EL (cell line): Measurements from ENCODE around the gene PAN3.
A peak's percentile ranks its signal among the peaks of the same experiment; 100 is the strongest.

ENCODE experiments used
- DNase-seq: peaks from one replicate; pipeline ENCODE4 v3.0.0-alpha.2; 2016

PAN3 gene

GRCh38 chr13:28229522-28230411 is 91.4 kb downstream of the PAN3 start:
- no peak for DNase-seq

- DNase-seq = no peak
Measured at GRCh38 chr13:28231642-28232041, 93.3 kb downstream of the PAN3 start.

GRCh38 chr13:28237944-28238343 is 99.6 kb downstream of the PAN3 start:
- DNase-seq = no peak

DNA sequence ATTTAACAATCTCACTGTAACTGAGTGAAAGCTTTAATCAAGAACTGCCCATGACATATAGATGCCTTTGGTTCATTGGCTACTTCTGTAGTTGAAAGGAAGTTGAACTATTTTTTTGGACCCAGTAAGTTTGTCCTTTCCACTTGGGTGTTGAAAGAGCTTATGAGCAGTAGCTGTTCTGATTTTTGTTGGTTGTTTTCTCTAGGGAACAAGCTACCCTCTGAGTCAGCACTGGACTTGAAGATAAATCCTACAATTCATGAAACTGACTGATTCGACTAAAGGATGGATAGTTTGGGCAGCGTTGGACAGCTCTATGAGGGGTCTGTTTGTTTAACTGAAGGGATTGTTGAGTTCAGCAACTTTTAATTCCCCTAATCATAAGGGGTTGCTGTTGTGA is 101.0 kb downstream of the PAN3 start:
- no peak for DNase-seq

GRCh38 chr13:28245465-28245864 is 107.1 kb downstream of the PAN3 start:
- no peak for DNase-seq

- DNase-seq = peak; percentile 9
Measured at GRCh38 chr13:28246891-28247290, 108.5 kb downstream of the PAN3 start.

DNA sequence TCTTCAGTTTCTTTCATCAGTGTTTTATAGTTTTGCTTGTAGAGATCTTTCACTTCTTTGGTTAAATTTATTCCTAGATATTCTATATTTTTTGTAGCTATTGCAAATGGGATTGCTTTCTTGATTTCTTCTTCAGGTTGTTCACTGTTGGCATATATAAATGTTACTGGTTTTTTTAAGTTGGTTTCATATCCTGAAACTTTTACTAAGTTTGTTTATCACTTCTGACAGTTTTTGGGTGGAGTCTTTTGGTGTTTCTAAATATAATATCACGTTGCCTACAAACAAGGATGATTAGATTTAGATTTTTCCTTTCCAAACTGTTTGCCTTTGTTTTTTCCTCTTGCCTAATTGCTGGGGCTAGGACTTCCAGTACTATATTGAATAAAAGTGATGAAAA is 109.7 kb downstream of the PAN3 start:
- no peak for DNase-seq

DNA sequence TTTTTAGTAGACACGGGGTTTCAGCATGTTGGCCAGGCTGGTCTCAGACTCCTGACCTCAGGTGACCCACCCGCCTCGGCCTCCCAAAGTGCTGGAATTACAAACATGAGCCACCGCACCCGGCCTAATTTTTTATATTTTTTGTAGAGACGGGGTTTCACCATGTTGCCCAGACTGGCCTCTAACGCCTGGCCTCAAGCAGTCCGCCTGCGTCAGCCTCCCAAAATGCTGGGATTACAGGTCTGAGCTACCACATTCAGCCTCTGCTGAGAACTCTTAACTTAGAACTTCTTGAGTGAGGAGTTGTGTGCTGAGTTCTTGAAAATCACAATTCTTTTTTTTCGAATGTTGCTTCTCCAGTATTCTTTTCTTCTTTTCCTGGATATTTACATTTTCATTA is 112.2 kb downstream of the PAN3 start:
- no peak for DNase-seq

- no peak for DNase-seq
Measured at GRCh38 chr13:28251466-28251865, 113.1 kb downstream of the PAN3 start.

DNA sequence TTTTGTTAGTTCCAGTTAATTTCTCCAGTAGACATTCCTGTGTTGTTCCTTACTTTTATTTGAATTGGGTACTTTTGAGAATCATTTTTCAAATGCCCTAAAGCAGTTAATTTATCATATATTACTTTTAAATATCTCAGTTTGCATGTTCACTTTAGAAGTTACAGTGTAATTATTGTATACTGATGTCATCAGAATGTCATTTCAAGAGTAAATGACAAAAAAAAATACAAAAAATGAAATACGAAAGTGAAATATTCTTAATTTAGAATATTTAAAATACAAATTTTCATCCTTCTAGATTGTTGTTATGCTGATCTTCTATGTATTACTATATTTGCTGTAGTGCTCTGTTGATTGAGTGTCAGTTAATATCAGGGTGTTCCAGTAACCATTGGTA is 114.2 kb downstream of the PAN3 start:
- no peak for DNase-seq

GRCh38 chr13:28257305-28257704 is 119.0 kb downstream of the PAN3 start:
- no peak for DNase-seq

- DNase-seq = no peak
Measured at GRCh38 chr13:28258417-28258816, 120.1 kb downstream of the PAN3 start.

GRCh38 chr13:28267497-28267896 is 129.2 kb downstream of the PAN3 start:
- no peak for DNase-seq

DNA sequence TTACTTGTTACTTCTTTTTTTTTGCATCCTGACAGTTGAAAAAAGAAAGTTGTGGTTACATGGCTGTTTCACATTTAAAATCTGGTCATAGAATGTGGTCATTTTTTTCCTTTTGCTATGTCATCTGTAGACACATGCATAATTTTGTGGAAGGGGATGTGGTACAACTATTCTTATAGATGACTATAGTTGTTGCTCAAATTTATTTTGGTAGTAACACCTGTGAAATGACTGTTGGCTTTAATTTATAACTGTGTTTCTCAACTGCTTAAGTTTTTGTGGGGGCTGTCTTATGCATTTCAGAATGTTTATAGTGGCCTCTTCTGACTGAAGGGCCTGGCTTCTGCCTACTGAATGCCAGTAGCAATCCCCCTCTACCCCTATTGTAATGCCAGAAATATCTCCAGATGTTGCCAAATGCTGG is 130.5 kb downstream of the PAN3 start:
- no peak for DNase-seq

GRCh38 chr13:28271056-28271840 is 132.9 kb downstream of the PAN3 start:
- no peak for DNase-seq

- no peak for DNase-seq
Measured at GRCh38 chr13:28273919-28274318, 135.6 kb downstream of the PAN3 start.

- DNase-seq = no peak
Measured at GRCh38 chr13:28282451-28282850, 144.1 kb downstream of the PAN3 start.

- no peak for DNase-seq
Measured at GRCh38 chr13:28283600-28283999, 145.3 kb downstream of the PAN3 start.

DNA sequence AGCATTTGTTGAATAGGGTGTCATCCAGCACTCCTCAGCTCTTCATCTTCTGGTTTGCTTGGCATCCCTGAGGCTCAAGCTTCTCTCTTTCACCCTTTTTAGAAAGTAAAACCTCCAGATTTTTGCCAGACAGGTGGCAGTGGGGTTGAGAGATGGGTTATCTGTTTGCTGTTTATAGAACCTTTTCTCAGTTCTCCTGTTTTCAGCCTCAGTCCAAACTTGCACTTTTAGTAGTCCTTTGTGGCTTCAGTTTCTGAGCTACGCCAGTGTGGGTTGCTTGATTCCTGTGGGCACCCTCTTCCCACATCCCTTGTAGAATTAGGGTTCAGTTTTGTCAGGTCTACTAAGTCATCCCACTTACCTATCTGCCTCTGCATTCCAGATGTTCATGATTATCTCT is 147.9 kb downstream of the PAN3 start:
- no peak for DNase-seq

DNA sequence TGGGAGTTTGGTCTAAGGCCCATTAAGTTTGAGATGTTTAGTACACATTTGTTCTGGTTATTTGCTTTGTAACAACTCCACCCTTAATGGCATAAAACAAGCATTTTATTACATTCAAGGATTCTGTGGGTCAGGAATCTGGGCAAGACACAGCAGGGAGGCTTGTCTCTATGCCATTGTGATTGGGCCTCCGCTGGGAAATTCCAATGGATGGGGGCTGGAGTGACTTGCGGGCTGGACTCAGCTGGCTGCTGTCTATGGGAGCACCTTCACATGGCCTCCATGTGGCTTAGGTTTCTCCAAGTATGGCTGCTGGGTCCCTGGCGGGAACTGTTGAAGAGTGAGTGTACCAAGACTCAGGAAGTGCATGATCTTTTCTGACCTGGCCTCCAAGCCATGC is 159.0 kb downstream of the PAN3 start:
- no peak for DNase-seq

DNA sequence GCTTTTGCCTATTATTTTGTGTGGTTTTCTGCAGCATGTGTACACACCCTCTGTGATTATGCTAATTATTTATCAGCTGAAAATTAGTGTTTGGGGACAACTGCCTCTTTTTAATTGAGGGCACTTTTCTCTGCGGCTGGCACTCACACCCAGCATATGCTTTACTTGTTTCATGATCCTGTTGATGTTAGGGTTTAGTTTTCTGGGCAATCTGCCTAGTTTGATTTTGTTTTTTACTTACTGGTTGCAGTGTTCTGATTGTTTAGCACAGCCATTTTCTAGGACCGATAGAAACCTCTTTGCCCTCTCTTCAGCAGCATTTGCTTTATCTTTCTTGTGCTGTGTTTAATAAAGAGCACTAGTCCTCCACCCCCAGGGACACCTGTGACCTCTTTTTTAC is 161.6 kb downstream of the PAN3 start:
- no peak for DNase-seq

- no peak for DNase-seq
Measured at GRCh38 chr13:28301839-28302238, 163.5 kb downstream of the PAN3 start.

GRCh38 chr13:28306325-28306724 is 168.0 kb downstream of the PAN3 start:
- no peak for DNase-seq

DNA sequence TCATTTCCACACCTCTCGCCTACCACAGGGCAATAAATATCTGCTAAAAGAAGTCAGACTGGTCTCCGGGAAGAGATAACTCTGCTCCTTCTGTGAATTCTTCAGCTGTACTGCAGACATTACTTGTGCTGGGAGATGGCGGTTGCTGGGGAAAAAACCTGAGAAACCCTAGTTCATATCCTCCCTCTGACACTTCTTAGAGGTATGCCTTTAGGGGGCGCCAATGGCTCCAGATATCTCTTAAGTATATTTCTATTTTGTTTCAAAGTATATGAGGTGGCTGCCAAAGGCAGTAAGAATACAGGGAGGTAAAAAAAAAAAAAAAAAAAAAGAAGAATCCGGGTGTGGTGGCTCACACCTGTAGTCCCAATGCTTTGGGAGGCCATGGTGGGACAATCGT is 175.2 kb downstream of the PAN3 start:
- peak; percentile 59 for DNase-seq
